ENCODE measurements around the gene PIP4K2B.

The PIP4K2B gene

DNA sequence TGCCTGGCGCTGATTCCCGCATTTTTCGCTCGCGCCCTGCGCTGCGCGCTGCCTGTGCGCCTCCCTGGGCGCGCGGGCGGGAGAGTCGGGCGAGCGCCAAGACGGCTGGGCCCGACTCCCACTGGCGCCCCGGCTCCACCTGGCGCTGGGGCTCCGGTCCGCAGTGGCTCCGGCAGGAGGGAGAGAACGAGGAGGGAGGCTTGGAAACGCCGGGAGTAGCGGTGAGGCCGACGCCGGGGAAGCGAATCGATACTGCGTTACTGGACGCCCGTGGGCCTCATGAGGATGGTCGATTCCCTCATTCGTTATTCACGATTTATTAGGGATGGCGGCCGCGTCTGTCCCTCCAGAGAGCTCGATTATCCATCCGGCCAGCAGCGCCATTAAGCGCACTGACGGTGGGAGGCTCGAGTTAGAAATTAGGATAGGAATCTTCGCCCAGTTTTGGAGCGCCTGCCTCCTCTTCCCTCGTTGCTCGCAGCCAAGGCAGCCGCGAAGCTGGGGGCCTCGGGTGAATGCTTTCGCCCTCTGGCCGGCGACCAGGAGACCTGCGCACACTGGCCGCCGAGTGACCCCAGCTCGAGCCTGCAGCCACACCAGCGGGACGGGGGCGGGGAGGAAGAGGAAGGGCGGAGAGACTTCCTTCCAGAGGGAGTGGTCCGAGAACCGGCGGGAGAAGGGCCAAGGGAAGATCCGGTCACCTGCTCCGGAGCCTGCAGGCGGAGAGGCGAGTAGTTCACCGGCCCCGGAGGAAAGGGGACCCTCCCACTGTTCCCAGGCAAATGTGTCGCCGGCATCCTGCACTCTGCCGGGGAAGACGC is 49.9 kb downstream of the PIP4K2B start:
- H3K4me1 ChIP-seq: peaks cover 0 to 67% (median 49%) of the 10 kb centered on the region in 4 donors
- peak overlapping the region; percentile 91 to 96 for H3K27ac ChIP-seq
- no peaks in the 10 kb centered on the region for H3K27me3 ChIP-seq
- DNase-seq: peak; percentile 92
- intact Hi-C loops (cut with DNase I; ENCODE audit: low total_unique reads): loop anchor here (5.0 kb wide), 1 partner anchor 48 kb away; the partner anchor contains the start of gene PIP4K2B
- TF ChIP-seq, protein P1, sequence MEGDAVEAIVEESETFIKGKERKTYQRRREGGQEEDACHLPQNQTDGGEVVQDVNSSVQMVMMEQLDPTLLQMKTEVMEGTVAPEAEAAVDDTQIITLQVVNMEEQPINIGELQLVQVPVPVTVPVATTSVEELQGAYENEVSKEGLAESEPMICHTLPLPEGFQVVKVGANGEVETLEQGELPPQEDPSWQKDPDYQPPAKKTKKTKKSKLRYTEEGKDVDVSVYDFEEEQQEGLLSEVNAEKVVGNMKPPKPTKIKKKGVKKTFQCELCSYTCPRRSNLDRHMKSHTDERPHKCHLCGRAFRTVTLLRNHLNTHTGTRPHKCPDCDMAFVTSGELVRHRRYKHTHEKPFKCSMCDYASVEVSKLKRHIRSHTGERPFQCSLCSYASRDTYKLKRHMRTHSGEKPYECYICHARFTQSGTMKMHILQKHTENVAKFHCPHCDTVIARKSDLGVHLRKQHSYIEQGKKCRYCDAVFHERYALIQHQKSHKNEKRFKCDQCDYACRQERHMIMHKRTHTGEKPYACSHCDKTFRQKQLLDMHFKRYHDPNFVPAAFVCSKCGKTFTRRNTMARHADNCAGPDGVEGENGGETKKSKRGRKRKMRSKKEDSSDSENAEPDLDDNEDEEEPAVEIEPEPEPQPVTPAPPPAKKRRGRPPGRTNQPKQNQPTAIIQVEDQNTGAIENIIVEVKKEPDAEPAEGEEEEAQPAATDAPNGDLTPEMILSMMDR (IDR thresholded peaks at IDR 0.05): no peak
- no peaks in the 10 kb centered on the region for H3K9me3 ChIP-seq
- peaks cover 0 to 3% (median 0%) of the 10 kb centered on the region in 3 donors for H3K36me3 ChIP-seq
- peak overlapping the region; percentile 70 to 88 for H3K4me3 ChIP-seq

DNA sequence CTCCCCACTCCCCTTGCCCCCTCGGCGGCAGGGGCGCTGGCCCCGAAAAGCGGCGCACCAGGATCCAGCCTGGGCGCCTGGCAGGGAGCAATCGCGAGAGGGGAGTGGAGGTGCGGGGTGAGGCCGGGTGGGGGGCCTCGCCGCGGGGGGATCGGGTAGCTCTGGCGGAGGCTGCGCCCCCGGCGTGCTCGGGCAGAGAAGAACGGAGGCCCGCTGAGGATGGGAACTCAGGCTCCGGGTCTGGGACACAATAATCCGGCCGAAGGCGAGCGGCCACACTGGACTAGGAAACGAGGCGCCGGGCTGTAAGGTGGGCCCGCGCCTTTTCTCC is 50.5 kb downstream of the PIP4K2B start:
- Histone ChIP-seq H3K27me3 (no peaks in the 10 kb centered on the region), H3K9me3 (no peaks in the 10 kb centered on the region), H3K27ac (peak overlapping the region; percentile 91 to 96), H3K4me3 (peak overlapping the region; percentile 70 to 88), H3K4me1 (peaks cover 0 to 65% (median 43%) of the 10 kb centered on the region in 4 donors), H3K36me3 (no peaks in the 10 kb centered on the region)
- no peak for DNase-seq
- intact Hi-C loops (cut with DNase I; ENCODE audit: low total_unique reads): no loop called here
- TF ChIP-seq, protein P1 (IDR thresholded peaks at IDR 0.05): no peak

DNA sequence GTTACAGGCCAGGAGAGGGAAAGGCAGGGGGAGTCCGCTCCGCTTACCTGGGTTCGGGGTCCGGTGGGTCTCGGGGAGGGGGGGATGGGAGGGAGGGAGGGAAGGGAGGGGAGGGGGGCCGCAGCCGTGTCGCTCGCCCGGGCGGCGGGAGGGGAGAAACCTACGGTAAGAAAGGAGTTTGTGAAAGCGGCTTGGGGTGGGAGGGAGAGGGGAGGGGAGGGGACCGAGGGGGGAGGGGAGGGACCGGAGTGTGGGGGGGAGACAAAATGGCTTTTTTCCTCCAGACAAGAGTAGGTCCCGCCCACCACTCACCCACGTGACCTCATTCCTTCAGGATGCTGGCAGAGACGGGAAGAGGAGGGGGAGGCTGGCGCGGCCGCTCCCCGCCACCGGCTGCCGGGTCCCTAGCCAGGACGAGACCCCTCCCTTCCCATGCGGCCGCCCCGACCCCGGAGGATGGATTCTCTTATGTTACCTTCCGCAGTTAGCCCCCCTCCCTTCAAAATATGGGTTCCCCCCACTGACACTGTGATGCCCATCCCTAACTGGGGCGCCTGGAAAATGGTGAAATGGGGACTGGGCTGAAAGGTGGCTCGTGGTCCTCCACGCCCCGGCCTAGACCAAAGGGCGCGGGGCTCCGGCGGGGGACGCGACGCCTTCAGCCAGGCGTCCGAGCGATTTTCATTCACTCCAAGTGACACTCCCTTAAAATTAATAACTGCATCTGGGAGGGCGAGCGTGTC is 51.0 kb downstream of the PIP4K2B start, which contains the start of gene PCGF2:
TSS of gene PCGF2 (minus strand) at position 188 of the 743 bp plus-strand sequence. CDS start 7,934 bp downstream, outside the sequence.
- Histone ChIP-seq H3K36me3 (no peaks in the 10 kb centered on the region), H3K9me3 (no peaks in the 10 kb centered on the region), H3K27me3 (no peaks in the 10 kb centered on the region), H3K4me3 (peak within 1 kb of the TSS; percentile 70 to 88), H3K27ac (peak within 1 kb of the TSS; percentile 91 to 96), H3K4me1 (peaks cover 0 to 65% (median 38%) of the 10 kb centered on the region in 4 donors)
- DNase-seq: peak; percentile 94 to 98
- TF ChIP-seq, protein P1 (IDR thresholded peaks at IDR 0.05): no peak
- intact Hi-C loops (cut with DNase I; ENCODE audit: low total_unique reads): no loop called here

DNA sequence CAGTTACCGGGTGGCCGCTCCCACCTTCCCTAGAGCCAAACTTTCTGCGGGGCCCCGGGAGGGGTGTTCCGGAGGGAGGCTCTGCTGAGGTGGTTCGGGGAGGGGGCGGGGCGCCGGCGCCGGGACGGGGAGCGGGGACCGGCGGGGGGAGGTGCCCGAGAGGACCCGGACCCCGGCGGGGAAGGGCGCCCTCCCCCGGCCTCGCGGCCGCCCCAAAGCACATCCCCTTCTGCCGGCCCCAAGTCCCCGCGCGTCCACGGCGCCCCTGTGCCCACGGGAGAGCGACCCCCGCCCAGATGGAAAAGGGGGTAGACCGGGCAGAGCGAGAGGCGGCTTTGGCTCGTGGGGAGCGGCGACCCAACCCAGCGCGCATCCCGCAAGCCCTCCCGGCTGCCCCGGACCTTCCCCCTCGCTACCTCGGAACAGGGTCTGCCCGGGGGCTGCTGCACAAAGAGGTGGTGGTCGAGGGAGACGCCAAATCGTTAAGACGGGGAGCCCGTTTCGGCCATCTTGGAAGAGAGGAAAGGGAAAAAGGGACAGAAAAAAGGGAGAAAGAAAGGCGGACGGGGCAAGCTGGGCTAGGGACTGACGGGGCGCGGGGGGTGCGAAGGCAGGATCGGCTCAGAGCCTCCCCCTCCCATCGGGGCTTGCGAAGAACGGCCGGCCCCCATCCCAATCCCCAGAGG is 51.8 kb downstream of the PIP4K2B start:
- H3K36me3 ChIP-seq: no peaks in the 10 kb centered on the region
- intact Hi-C loops (cut with DNase I; ENCODE audit: low total_unique reads): no loop called here
- H3K4me1 ChIP-seq: peaks cover 0 to 69% (median 37%) of the 10 kb centered on the region in 4 donors
- peak overlapping the region; percentile 70 to 88 for H3K4me3 ChIP-seq
- H3K9me3 ChIP-seq: no peaks in the 10 kb centered on the region
- H3K27me3 ChIP-seq: no peaks in the 10 kb centered on the region
- no peak for DNase-seq
- TF ChIP-seq, protein P1 (IDR thresholded peaks at IDR 0.05): peak in 1 of 2 experiments; percentile 9
- H3K27ac ChIP-seq: peak overlapping the region; percentile 91 to 96

DNA sequence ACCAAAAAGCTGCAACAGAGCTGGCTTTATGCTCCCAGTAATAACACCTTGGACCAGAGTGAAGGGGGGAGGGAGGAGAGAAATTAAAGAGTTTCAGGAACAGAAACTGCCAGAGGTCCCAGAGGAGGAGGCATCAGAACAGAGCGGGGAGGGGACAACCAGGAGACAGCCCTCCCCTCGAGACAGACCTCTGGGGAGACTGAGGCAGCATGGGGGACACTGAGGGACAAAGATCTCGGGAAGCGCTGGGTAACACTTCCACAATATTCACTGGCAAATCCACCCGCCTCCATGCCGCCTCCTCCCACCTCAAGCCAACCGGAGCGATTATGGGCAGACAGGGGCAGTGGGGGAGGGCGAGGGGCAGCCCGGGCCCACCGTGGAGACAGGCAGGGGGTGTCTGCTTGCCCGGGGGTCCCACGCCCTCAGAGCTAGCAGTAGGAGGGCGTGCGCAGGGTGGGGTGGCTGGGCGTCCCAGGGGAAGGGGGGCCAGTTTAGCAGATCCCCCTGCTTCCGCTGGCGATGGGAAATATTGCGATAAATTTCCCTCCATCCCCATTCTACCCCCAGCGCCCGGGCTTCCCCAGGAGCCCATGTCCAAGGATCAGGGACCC is 52.4 kb downstream of the PIP4K2B start:
- Histone ChIP-seq H3K36me3 (no peaks in the 10 kb centered on the region), H3K27me3 (no peaks in the 10 kb centered on the region), H3K4me3 (peak overlapping the region; percentile 70 to 88), H3K27ac (peak overlapping the region; percentile 91 to 96), H3K9me3 (no peaks in the 10 kb centered on the region), H3K4me1 (peaks cover 0 to 75% (median 40%) of the 10 kb centered on the region in 4 donors)
- DNase-seq: no peak
- TF ChIP-seq, protein P1 (IDR thresholded peaks at IDR 0.05): no peak
- intact Hi-C loops (cut with DNase I; ENCODE audit: low total_unique reads): no loop called here
